Measurements from ENCODE around the gene FIGN.

The FIGN gene

DNA sequence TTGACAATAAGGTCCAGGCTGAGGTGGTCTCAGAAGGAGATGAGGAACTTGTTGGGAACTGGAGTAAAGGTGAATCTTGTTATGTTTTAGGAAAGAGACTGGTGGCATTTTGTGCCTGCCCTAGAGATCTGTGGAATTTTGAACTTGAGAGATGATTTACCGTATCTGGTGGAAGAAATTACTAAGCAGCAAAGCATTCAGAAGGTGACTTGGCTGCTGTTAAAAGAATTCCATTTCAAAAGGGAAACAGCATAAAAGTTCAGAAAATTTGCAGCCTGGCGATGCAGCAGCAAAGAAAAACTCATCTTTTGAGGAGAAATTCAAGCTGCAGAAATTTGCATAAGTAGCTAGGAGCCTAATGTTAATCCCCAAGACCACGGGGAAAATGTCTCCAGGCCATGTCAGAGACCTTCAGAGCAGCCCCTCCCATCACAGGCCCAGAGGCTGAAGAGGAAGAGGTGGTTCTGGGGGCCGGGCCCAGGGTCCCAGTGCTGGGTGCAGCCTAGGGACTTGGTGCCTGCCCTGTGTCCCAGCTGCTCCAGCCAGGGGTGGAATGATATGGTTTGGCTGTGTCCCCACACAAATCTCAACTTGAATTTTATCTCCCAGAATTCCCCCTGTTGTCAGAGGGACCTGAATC lies 73.5 kb downstream of the FIGN start:
- H3K27ac ChIP-seq = no peak overlapping the region
- DNase-seq (ENCODE audit: low read depth, low spot score) = no peak
- no peak overlapping the region for H3K4me3 ChIP-seq
- no peak overlapping the region for H3K9ac ChIP-seq (ENCODE audit: insufficient read length)
- TF ChIP-seq FOXP2 (optimal IDR thresholded peaks at IDR 0.05; ENCODE audit: control extremely low read depth, extremely low read length, insufficient read depth) (no peak), EZH2 (IDR thresholded peaks at IDR 0.05) (no peak), POLR2AphosphoS5 (IDR thresholded peaks at IDR 0.05; ENCODE audit: borderline replicate concordance, low read depth, low read length) (no peak)
- no peaks in the 10 kb centered on the region for H3K36me3 ChIP-seq (ENCODE audit: insufficient read depth, low read length)
- H3K9me3 ChIP-seq (ENCODE audit: low read depth, low read length) = no peaks in the 10 kb centered on the region

DNA sequence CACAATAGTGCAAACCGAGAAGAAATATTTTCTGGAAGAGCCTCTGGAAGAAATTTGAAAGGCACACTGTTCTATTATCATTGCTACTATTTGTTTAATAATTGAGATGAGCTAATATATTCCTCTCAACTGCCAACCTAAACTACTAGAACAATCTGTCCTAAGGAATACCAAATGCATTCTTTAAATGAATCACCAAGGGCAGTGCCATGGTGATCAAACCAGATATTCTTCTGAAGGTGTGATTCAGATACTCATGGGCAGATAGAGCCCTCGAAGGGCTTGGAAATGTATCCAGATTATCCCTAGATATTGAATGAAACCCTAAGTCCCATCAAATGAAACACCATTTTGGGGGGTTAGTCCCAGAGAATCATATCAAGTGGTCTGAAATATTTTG lies 76.6 kb downstream of the FIGN start:
- H3K36me3 ChIP-seq (ENCODE audit: insufficient read depth, low read length) = no peaks in the 10 kb centered on the region
- H3K9me3 ChIP-seq (ENCODE audit: low read depth, low read length) = no peaks in the 10 kb centered on the region
- TF ChIP-seq FOXP2 (optimal IDR thresholded peaks at IDR 0.05; ENCODE audit: control extremely low read depth, extremely low read length, insufficient read depth) = no peak
- no peak for TF ChIP-seq EZH2 (IDR thresholded peaks at IDR 0.05)
- TF ChIP-seq POLR2AphosphoS5 (IDR thresholded peaks at IDR 0.05; ENCODE audit: borderline replicate concordance, low read depth, low read length) = no peak
- no peak overlapping the region for H3K4me3 ChIP-seq
- no peak overlapping the region for H3K27ac ChIP-seq
- no peak overlapping the region for H3K9ac ChIP-seq (ENCODE audit: insufficient read length)
- DNase-seq (ENCODE audit: low read depth, low spot score) = no peak

DNA sequence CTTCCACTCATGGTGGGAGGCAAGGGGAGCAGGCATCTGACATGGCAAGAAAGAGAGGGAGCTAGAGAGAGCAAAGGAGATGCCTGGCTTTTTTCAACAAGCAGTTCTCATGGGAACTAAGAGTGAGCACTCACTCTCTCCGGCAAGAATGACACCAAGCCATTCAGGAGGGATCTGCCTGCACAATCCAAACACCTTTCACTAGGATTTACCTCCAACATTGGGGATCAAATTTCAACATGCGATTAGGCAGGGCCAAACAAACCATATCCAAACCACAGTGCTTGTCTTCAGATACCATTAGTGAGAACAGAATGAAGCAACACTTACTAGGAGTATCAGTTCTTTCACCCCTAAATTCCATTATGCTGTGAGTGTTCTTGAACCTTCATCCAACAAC lies 77.3 kb downstream of the FIGN start:
- DNase-seq (ENCODE audit: low read depth, low spot score) = no peak
- no peak overlapping the region for H3K27ac ChIP-seq

DNA sequence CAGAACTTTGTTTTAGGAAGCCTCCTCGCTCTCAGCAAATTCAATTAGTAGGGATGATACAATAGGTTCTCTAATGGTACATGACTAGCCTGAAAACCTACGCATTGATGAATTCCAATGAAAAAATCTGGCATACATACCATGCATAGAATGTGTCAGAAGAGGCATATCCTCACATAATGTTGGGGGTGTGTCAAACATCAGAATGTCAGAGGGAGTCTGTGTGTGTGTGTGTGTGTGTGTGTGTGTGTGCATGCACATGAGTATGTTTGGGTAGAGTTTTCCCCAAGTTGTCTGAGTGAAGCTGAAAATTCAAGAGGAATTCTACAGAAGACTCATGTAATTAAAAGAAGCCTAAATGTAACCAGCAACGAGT lies 78.5 kb downstream of the FIGN start:
- Histone ChIP-seq H3K9me3 (ENCODE audit: low read depth, low read length) (no peaks in the 10 kb centered on the region), H3K4me3 (no peak overlapping the region), H3K36me3 (ENCODE audit: insufficient read depth, low read length) (no peaks in the 10 kb centered on the region), H3K27ac (no peak overlapping the region), H3K9ac (ENCODE audit: insufficient read length) (no peak overlapping the region)
- DNase-seq (ENCODE audit: low read depth, low spot score) = no peak
- TF ChIP-seq FOXP2 (optimal IDR thresholded peaks at IDR 0.05; ENCODE audit: control extremely low read depth, extremely low read length, insufficient read depth) (no peak), POLR2AphosphoS5 (IDR thresholded peaks at IDR 0.05; ENCODE audit: borderline replicate concordance, low read depth, low read length) (no peak), EZH2 (IDR thresholded peaks at IDR 0.05) (no peak)

More for the DNA sequence above, 77.3 kb downstream of the FIGN start:
- TF ChIP-seq POLR2AphosphoS5 (IDR thresholded peaks at IDR 0.05; ENCODE audit: borderline replicate concordance, low read depth, low read length) = no peak
- TF ChIP-seq FOXP2 (optimal IDR thresholded peaks at IDR 0.05; ENCODE audit: control extremely low read depth, extremely low read length, insufficient read depth) = no peak
- no peak for TF ChIP-seq EZH2 (IDR thresholded peaks at IDR 0.05)
- Histone ChIP-seq H3K4me3 (no peak overlapping the region), H3K9ac (ENCODE audit: insufficient read length) (no peak overlapping the region), H3K36me3 (ENCODE audit: insufficient read depth, low read length) (no peaks in the 10 kb centered on the region), H3K9me3 (ENCODE audit: low read depth, low read length) (no peaks in the 10 kb centered on the region)

DNA sequence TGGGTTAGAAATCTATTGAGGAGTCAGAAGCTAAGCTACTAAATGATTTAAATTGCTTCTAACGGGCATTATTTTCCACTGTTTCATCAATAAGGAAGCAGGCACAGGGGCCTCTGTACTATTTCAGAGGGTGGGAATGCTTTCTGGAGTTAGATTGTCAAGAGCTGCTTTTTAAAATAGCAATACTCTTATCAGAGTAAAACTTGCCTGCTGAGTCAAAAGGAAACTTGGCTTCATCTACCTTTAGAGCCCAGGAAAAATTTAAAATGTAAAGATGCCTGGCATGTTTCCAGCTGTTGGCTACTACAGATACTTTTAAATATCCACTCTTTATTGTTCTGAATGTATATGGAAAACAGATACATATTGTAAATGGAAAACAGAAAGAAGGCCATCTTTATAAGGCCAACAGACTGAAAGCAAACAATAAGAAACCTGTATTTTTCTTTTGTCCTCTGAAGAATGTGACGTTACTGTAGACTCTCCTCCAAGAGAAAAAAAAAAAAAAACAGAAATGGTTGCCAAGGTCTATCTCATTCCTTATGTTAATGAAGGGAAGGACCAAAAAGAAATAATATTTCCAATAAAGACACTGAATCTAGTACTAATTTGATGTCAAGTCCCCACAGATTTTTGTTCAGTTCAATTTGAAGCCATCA lies 79.1 kb downstream of the FIGN start:
- no peak overlapping the region for H3K4me3 ChIP-seq
- DNase-seq (ENCODE audit: low read depth, low spot score) = no peak
- H3K9ac ChIP-seq (ENCODE audit: insufficient read length) = no peak overlapping the region
- TF ChIP-seq FOXP2 (optimal IDR thresholded peaks at IDR 0.05; ENCODE audit: control extremely low read depth, extremely low read length, insufficient read depth) (no peak), EZH2 (IDR thresholded peaks at IDR 0.05) (no peak), POLR2AphosphoS5 (IDR thresholded peaks at IDR 0.05; ENCODE audit: borderline replicate concordance, low read depth, low read length) (no peak)
- H3K9me3 ChIP-seq (ENCODE audit: low read depth, low read length) = no peaks in the 10 kb centered on the region
- no peak overlapping the region for H3K27ac ChIP-seq
- no peaks in the 10 kb centered on the region for H3K36me3 ChIP-seq (ENCODE audit: insufficient read depth, low read length)

DNA sequence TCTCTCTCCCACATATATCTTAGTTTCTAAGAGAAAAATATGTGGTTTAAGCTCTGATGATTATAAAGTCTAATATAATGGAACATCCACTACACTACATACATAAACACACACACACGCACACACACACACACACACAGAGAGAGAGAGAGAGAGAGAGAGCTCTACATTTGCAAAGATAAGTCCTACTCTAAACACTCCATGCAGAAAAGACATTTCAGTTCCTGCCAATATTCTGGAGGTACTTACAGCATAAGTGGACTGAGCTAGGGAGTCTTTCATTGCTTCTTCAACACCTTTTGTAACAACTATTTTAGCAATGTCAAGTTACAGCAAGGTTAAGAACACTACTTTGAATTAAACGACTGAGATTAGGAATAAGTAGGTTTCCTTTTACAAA lies 80.1 kb downstream of the FIGN start:
- no peaks in the 10 kb centered on the region for H3K36me3 ChIP-seq (ENCODE audit: insufficient read depth, low read length)
- no peak overlapping the region for H3K9ac ChIP-seq (ENCODE audit: insufficient read length)
- no peak for TF ChIP-seq POLR2AphosphoS5 (IDR thresholded peaks at IDR 0.05; ENCODE audit: borderline replicate concordance, low read depth, low read length)
- no peak for TF ChIP-seq EZH2 (IDR thresholded peaks at IDR 0.05)
- TF ChIP-seq FOXP2 (optimal IDR thresholded peaks at IDR 0.05; ENCODE audit: control extremely low read depth, extremely low read length, insufficient read depth) = no peak
- H3K27ac ChIP-seq = no peak overlapping the region
- H3K9me3 ChIP-seq (ENCODE audit: low read depth, low read length) = no peaks in the 10 kb centered on the region
- H3K4me3 ChIP-seq = no peak overlapping the region
- no peak for DNase-seq (ENCODE audit: low read depth, low spot score)

DNA sequence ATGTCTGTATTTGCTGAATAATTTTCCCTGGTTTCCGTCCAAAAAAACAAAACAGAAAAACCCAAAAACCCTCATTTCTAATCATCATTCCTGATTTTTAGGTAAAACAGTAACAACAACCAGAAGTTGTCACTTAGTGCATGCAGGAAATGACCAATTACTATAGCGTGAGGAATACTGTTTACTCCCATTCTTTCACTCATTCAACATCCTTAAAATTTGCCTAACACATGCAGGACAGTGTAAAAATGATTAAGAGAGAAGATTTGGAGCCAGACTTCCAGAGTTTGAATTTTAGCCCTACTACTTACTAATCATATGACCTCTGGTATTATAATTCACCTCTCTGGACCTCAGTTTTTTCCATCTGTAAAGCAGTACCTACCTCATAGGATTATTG lies 83.1 kb downstream of the FIGN start:
- Histone ChIP-seq H3K36me3 (ENCODE audit: insufficient read depth, low read length) (no peaks in the 10 kb centered on the region), H3K9me3 (ENCODE audit: low read depth, low read length) (no peaks in the 10 kb centered on the region), H3K9ac (ENCODE audit: insufficient read length) (no peak overlapping the region), H3K27ac (no peak overlapping the region), H3K4me3 (no peak overlapping the region)
- DNase-seq (ENCODE audit: low read depth, low spot score) = no peak
- TF ChIP-seq FOXP2 (optimal IDR thresholded peaks at IDR 0.05; ENCODE audit: control extremely low read depth, extremely low read length, insufficient read depth) (no peak), EZH2 (IDR thresholded peaks at IDR 0.05) (no peak), POLR2AphosphoS5 (IDR thresholded peaks at IDR 0.05; ENCODE audit: borderline replicate concordance, low read depth, low read length) (no peak)

DNA sequence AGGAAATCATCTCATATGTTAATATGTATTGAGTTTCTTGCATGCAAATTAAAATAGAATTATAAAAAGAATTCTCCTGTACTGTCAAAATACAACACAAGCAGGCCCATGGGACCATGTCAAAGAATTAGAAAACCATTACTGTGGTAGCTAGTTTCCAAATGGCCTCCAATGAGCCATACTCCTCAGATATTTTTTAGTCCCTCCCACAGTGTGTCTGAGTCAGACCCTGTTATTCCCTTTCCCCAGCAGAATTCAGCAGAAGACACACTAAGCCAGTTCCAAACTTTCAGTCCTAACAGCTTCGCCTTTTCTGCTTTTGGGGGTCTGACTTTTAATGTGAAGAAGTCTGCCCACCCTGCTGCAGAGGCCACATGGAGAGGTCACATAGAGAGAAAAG lies 86.7 kb downstream of the FIGN start:
- Histone ChIP-seq H3K4me3 (no peak overlapping the region), H3K27ac (no peak overlapping the region), H3K9ac (ENCODE audit: insufficient read length) (no peak overlapping the region), H3K36me3 (ENCODE audit: insufficient read depth, low read length) (no peaks in the 10 kb centered on the region), H3K9me3 (ENCODE audit: low read depth, low read length) (no peaks in the 10 kb centered on the region)
- no peak for TF ChIP-seq FOXP2 (optimal IDR thresholded peaks at IDR 0.05; ENCODE audit: control extremely low read depth, extremely low read length, insufficient read depth)
- no peak for TF ChIP-seq POLR2AphosphoS5 (IDR thresholded peaks at IDR 0.05; ENCODE audit: borderline replicate concordance, low read depth, low read length)
- no peak for TF ChIP-seq EZH2 (IDR thresholded peaks at IDR 0.05)
- DNase-seq (ENCODE audit: low read depth, low spot score) = no peak

All from SK-N-MC (cell line).